Endothelial cell of umbilical vein (primary cell): ENCODE results near the gene PRSS22. TPM values are rescaled to one million over a fixed set of nuclear protein-coding genes. Genes with fewer than 3 reads are reported as not detected.

Experiments used
- BruUV-seq: library from RNA; stranded (reverse); fragments of 400-500 nt; replicated peaks from 2 replicates; lab custom pipeline; 2021; lab: Mats Ljungman, UMichigan
- CTCF ChIA-PET: fragments of 300-600, 350-600 bp; sonication (Branson Sonifier 250); formaldehyde crosslinking; loops from one replicate; lab custom pipeline; 2021; ENCODE audit warnings: antibody characterized with exemption, inconsistent platforms; lab: Charles Lee
- POLR2A ChIA-PET: fragments of 300-600, 350-600 bp; sonication (Branson Sonifier 250); formaldehyde crosslinking; loops from one replicate; lab custom pipeline; 2021; ENCODE audit warnings: antibody characterized with exemption, inconsistent platforms; lab: Charles Lee
- DNase-seq: peaks from one replicate; pipeline ENCODE4 v3.0.0-alpha.2; 2011; ENCODE audit warnings: low read depth, low spot score
- FAIRE-seq: peaks from 2 replicates; lab custom pipeline; 2011; peaks lifted over from hg19 to GRCh38; lab: Jason Lieb, UNC
- H2AFZ ChIP-seq: 2 replicates; pipeline ENCODE4 v1.6.0; 2012; ENCODE audit warnings: low read depth, low read length, control low read depth, inconsistent platforms
- H3K27ac ChIP-seq: 2 replicates; pipeline ENCODE4 v1.5.1; 2011; ENCODE audit warnings: low read depth, mild to moderate bottlenecking, control low read depth, low read length, moderate library complexity; ENCODE audit not compliant: insufficient read depth
- H3K27me3 ChIP-seq, 2 experiments: 2 replicates each; pipeline versions ENCODE4 v1.6.0 to v1.6.1; 2011; ENCODE audit warnings: low read length in 2 of 2, mixed read lengths in 1 of 2; ENCODE audit not compliant: control insufficient read depth in 2 of 2, insufficient read depth in 2 of 2
- H3K36me3 ChIP-seq, 2 experiments: 2 replicates in 1 of 2; 3 replicates in 1 of 2; pipeline ENCODE4 v1.5.1; 2011; ENCODE audit warnings: low read length in 2 of 2, mild to moderate bottlenecking in 1 of 2, moderate library complexity in 1 of 2; ENCODE audit not compliant: control insufficient read depth in 2 of 2, insufficient read depth in 2 of 2; ENCODE audit errors: extremely low read depth in 1 of 2
- H3K4me1 ChIP-seq: 3 replicates; pipeline ENCODE4 v1.5.1; 2011; ENCODE audit warnings: mild to moderate bottlenecking, low read length; ENCODE audit not compliant: control insufficient read depth, insufficient read depth; ENCODE audit errors: extremely low read depth
- H3K4me2 ChIP-seq: 2 replicates; pipeline ENCODE4 v1.6.1; 2011; ENCODE audit warnings: low read length, control low read depth, mixed read lengths; ENCODE audit not compliant: insufficient read depth
- H3K4me3 ChIP-seq, 3 experiments: fragments of 200-600 bp in 1 of 3; sonication (generic), shearing (Covaris generic) in 1 of 3; replicated peaks in 1 of 3; 2 replicates each; pipeline ENCODE4 v1.5.1; 2011 to 2016; ENCODE audit warnings: control low read depth in 3 of 3, low read length in 3 of 3, mild to moderate bottlenecking in 2 of 3, inconsistent platforms in 1 of 3, low read depth in 1 of 3, moderate library complexity in 1 of 3; ENCODE audit not compliant: insufficient read depth in 1 of 3
- H3K79me2 ChIP-seq: 2 replicates; pipeline ENCODE4 v1.6.0; 2012; ENCODE audit warnings: low read length, inconsistent platforms; ENCODE audit not compliant: control insufficient read depth, insufficient read depth
- H3K9ac ChIP-seq: replicated peaks from 2 replicates; pipeline ENCODE3; 2011; ENCODE audit warnings: low read length, control low read depth; ENCODE audit not compliant: insufficient read depth; ENCODE audit errors: extremely low read depth
- H3K9me1 ChIP-seq: replicated peaks from 3 replicates; pipeline ENCODE4 v1.6.0; 2011; ENCODE audit warnings: mild to moderate bottlenecking, low read length; ENCODE audit not compliant: control insufficient read depth, insufficient read depth; ENCODE audit errors: extremely low read depth
- H3K9me3 ChIP-seq: replicated peaks from 2 replicates; pipeline ENCODE4 v1.5.1; 2012; ENCODE audit warnings: low read length, inconsistent platforms; ENCODE audit not compliant: control insufficient read depth, insufficient read depth
- H4K20me1 ChIP-seq: replicated peaks from 2 replicates; pipeline ENCODE3; 2011; ENCODE audit warnings: mild to moderate bottlenecking, low read length; ENCODE audit not compliant: control insufficient read depth, insufficient read depth; ENCODE audit errors: extremely low read depth
- EZH2 ChIP-seq: IDR thresholded peaks from 2 replicates; pipeline ENCODE4 v1.6.1; 2012; ENCODE audit warnings: borderline replicate concordance, low read depth, mild to moderate bottlenecking, moderate library complexity, low read length, inconsistent platforms; ENCODE audit not compliant: severe bottlenecking
- FOS ChIP-seq: IDR thresholded peaks from 2 replicates; pipeline ENCODE4 v1.6.1; 2011; ENCODE audit warnings: mild to moderate bottlenecking, low read length, moderate library complexity, borderline replicate concordance; ENCODE audit not compliant: insufficient read depth
- GATA2 ChIP-seq: IDR thresholded peaks from 2 replicates; pipeline ENCODE4 v1.7.0; 2011; ENCODE audit warnings: low read depth, mild to moderate bottlenecking, moderate library complexity, mixed read lengths, low read length; ENCODE audit not compliant: insufficient read length, insufficient read depth
- JUN ChIP-seq: IDR thresholded peaks from 2 replicates; pipeline ENCODE4 v1.6.1; 2011; ENCODE audit warnings: borderline replicate concordance, low read depth; ENCODE audit not compliant: insufficient read length, insufficient read depth
- MYC ChIP-seq: IDR thresholded peaks from one replicate; pipeline ENCODE4 v1.6.1; 2011; ENCODE audit warnings: mild to moderate bottlenecking, low read depth, low read length
- POLR2A ChIP-seq: IDR thresholded peaks from 2 replicates; pipeline ENCODE4 v1.6.1; 2012; ENCODE audit warnings: low read depth, mild to moderate bottlenecking, control low read depth, low read length
- POLR2AphosphoS5 ChIP-seq: IDR thresholded peaks from 2 replicates; pipeline ENCODE4 v1.6.1; 2012; ENCODE audit warnings: low read depth, mild to moderate bottlenecking, control low read depth, low read length, moderate library complexity; ENCODE audit not compliant: insufficient read depth
- dilution Hi-C: fragments of 300-500 bp; cut with MboI; formaldehyde crosslinking; loops from one replicate; pipeline ENCODE4 v1.15.0; 2019; ENCODE audit warnings: low sequenced_read_pairs; ENCODE audit not compliant: extremely low pct_ligation_motif_present
- intact Hi-C: fragments of 100-400 bp; cut with micrococcal nuclease; formaldehyde crosslinking; loops from one replicate; pipeline ENCODE4 v1.10.0; 2022
- polyA plus RNA-seq, 4 experiments: library from polyadenylated mRNA; depleted of rRNA in 3 of 4; stranded (reverse) in 3 of 4; unstranded in 1 of 4; fragments of >200 nt; gene quantifications; 2 replicates each; pipeline versions ENCODE4 v1.2.1 to v1.2.3, GENCODE V29; 2011 to 2012; ENCODE audit warnings: missing spikeins in 1 of 4
- total RNA-seq: library from RNA; stranded (reverse); gene quantifications from 2 replicates; pipeline ENCODE4 v1.2.3, GENCODE V29; 2021
- TF ChIP-seq, protein P1 (sequence below), 2 donors: IDR thresholded peaks; 1 replicate in 1 of 2; 2 replicates in 1 of 2; pipeline ENCODE4 v1.5.1; 2011; ENCODE audit warnings: low read length in 2 of 2, mild to moderate bottlenecking in 2 of 2, moderate library complexity in 2 of 2, control low read depth in 1 of 2, inconsistent platforms in 1 of 2, low read depth in 1 of 2; ENCODE audit not compliant: insufficient read depth in 1 of 2; ENCODE audit errors: extremely low read depth in 1 of 2
- TF ChIP-seq, protein P2 (sequence below): IDR thresholded peaks from 2 replicates; pipeline ENCODE4 v1.6.1; 2011; ENCODE audit not compliant: insufficient read depth, insufficient read length

PRSS22 gene
- total and polyA plus RNA-seq, 2 donors (not counting 3 experiments of a cell fraction or from before 2014, with no cell fraction given) = not detected

DNA sequence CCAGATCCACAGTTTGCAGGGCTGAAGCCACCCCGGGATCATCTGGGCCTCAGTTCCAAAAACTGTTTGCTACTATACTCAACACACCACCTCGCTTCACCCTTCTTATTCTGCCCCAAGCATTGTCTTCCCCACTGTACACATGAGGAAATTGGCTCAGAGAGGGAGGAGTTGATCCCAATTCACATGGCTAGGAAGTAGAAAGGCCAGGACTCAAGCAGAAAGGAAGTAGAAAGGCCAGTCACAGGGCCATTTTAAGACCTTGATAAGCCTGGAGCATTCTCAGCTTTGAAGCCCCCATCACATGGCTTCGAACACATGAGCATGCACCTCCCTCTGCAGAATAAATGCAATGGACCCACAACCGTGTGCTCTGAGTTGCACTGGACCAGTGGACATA is 7.7 kb upstream of the PRSS22 start:
- H3K4me3 ChIP-seq = no peak overlapping the region
- H2AFZ ChIP-seq = no peak overlapping the region
- no peak overlapping the region for H3K27ac ChIP-seq
- H4K20me1 ChIP-seq = no peaks in the 10 kb centered on the region
- H3K36me3 ChIP-seq = no peaks in the 10 kb centered on the region
- TF ChIP-seq POLR2A = no peak
- no peak for TF ChIP-seq GATA2
- no peak for TF ChIP-seq POLR2AphosphoS5
- no peak overlapping the region for H3K4me2 ChIP-seq
- H3K9me1 ChIP-seq = no peaks in the 10 kb centered on the region
- H3K9me3 ChIP-seq = no peaks in the 10 kb centered on the region
- POLR2A ChIA-PET = no interaction called here
- dilution Hi-C loops = no loop called here
- no peak overlapping the region for H3K9ac ChIP-seq
- peaks cover 0 to 2% of the 10 kb centered on the region in 2 experiments for H3K27me3 ChIP-seq
- DNase-seq = no peak
- no peaks in the 10 kb centered on the region for H3K79me2 ChIP-seq
- CTCF ChIA-PET = interaction anchor here (13.6 kb wide), 1 partner anchor 25 kb away, joined by 372 read pairs; no protein-coding TSS in a partner anchor
- no TSS peak for BruUV-seq
- FAIRE-seq = no peak
- peaks cover 5% of the 10 kb centered on the region for H3K4me1 ChIP-seq
- intact Hi-C loops = no loop called here

DNA sequence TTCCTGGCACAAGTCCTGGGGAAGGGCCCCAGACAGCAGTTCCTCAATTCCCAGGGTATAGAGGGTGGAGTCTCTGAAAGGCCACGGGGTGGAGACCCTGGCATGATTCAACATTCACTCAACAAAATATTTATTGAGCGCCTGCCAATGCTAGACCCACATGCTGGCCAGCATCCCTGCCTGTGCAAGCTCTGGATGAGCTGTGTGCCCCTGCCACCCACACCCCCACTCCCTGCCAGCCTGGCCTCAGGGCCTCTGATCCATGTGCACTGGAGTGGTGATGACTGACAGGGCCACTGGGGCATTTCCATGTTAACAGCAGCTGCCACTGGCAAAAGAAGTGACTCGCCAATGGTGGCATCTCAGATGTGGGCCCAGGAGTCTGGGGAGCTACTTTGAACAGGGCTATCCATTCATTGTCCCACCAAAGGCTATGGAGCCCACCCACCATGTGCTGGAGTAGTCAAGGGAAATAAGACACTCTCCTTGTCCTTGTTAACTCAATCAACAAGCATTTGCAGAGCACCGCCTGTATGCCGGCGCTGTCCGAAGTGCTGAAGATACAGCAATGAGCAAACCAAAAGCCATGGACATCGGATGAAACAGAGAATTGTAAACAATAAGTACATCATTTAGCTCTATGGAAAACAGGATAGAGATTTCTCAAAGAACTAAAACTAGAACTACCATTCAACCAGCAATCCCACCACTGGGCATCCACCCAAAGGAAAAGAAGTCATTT is 3.0 kb upstream of the PRSS22 start:
- FAIRE-seq = no peak
- Histone ChIP-seq H4K20me1 (no peaks in the 10 kb centered on the region), H3K27me3 (peaks cover 2 to 7% of the 10 kb centered on the region in 2 experiments), H3K4me1 (no peaks in the 10 kb centered on the region), H3K9me3 (no peaks in the 10 kb centered on the region), H3K4me3 (no peak overlapping the region), H3K4me2 (no peak overlapping the region), H3K27ac (no peak overlapping the region), H3K9ac (no peak overlapping the region), H2AFZ (no peak overlapping the region), H3K9me1 (no peaks in the 10 kb centered on the region), H3K36me3 (no peaks in the 10 kb centered on the region), H3K79me2 (no peaks in the 10 kb centered on the region)
- no peak for DNase-seq
- TF ChIP-seq GATA2 (no peak), EZH2 (no peak), JUN (no peak), MYC (no peak), FOS (no peak)
- TF ChIP-seq, protein P1, sequence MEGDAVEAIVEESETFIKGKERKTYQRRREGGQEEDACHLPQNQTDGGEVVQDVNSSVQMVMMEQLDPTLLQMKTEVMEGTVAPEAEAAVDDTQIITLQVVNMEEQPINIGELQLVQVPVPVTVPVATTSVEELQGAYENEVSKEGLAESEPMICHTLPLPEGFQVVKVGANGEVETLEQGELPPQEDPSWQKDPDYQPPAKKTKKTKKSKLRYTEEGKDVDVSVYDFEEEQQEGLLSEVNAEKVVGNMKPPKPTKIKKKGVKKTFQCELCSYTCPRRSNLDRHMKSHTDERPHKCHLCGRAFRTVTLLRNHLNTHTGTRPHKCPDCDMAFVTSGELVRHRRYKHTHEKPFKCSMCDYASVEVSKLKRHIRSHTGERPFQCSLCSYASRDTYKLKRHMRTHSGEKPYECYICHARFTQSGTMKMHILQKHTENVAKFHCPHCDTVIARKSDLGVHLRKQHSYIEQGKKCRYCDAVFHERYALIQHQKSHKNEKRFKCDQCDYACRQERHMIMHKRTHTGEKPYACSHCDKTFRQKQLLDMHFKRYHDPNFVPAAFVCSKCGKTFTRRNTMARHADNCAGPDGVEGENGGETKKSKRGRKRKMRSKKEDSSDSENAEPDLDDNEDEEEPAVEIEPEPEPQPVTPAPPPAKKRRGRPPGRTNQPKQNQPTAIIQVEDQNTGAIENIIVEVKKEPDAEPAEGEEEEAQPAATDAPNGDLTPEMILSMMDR (IDR thresholded peaks at IDR 0.05; ENCODE audit: extremely low read depth in 1 of 2, insufficient read depth in 1 of 2, low read depth in 1 of 2, low read length in 2 of 2) = no peak
- TF ChIP-seq, protein P2, sequence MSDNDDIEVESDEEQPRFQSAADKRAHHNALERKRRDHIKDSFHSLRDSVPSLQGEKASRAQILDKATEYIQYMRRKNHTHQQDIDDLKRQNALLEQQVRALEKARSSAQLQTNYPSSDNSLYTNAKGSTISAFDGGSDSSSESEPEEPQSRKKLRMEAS = no peak
- dilution Hi-C loops = no loop called here
- CTCF ChIA-PET = interaction anchor here (0.8 to 1.6 kb wide), 2 partner anchors 7 to 22 kb away, joined by 3 to 11 read pairs; no protein-coding TSS in a partner anchor
- BruUV-seq = no TSS peak
- intact Hi-C loops = no loop called here
- POLR2A ChIA-PET = no interaction called here
